ENCODE data around the gene PLCH2.
A peak's percentile ranks its signal among the peaks of the same experiment; 100 is the strongest.

The PLCH2 gene

DNA sequence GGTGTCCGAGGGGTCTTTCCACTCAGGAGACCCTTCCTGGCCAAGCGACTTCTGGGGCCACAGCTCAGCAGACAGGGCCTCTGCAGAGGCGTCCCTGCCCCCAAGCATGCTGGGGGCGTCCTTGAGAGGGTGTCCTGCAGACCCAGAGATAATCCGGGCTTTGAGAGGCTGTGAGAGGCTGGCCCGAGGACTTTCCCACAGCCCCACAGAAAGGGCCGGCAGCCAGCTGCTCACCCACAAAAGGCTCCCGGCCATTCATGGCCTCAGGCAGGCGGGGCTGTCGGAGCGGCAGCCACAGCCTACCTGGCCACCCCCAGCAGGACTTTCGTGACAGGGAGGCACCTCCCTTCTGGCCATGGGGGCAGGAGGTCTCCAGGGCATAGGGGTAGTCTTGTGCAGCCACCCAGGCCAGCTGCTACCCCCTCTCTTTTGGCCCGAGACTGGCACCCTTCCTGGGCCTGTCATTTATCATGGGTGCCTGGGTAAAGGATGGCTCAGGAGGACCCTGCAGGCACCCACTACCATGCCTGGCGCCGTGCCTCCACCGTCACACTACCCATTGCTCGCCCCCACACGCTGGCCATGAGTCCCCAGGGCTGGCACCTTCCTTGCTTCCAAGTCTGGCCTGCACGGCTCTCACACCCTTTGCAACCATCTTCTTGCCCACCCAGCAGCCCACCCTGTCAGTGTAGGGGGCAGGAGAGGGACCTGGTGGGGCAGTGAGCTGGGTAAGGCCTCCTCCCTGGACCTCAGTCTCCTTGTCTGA lies 69.0 kb downstream of the PLCH2 start:
- no peaks in the 10 kb centered on the region for H3K9me2 ChIP-seq (replicated peaks; ENCODE audit: control insufficient read depth, low read length)
- no peaks in the 10 kb centered on the region for H4K20me1 ChIP-seq (ENCODE audit: control insufficient read depth, insufficient read depth, low read depth, low read length)
- no peak overlapping the region for H3K27ac ChIP-seq (ENCODE audit: low read depth, low read length)
- H3K9me3 ChIP-seq (ENCODE audit: control insufficient read depth, insufficient read depth, low read length) = no peaks in the 10 kb centered on the region
- TF ChIP-seq, protein P1, sequence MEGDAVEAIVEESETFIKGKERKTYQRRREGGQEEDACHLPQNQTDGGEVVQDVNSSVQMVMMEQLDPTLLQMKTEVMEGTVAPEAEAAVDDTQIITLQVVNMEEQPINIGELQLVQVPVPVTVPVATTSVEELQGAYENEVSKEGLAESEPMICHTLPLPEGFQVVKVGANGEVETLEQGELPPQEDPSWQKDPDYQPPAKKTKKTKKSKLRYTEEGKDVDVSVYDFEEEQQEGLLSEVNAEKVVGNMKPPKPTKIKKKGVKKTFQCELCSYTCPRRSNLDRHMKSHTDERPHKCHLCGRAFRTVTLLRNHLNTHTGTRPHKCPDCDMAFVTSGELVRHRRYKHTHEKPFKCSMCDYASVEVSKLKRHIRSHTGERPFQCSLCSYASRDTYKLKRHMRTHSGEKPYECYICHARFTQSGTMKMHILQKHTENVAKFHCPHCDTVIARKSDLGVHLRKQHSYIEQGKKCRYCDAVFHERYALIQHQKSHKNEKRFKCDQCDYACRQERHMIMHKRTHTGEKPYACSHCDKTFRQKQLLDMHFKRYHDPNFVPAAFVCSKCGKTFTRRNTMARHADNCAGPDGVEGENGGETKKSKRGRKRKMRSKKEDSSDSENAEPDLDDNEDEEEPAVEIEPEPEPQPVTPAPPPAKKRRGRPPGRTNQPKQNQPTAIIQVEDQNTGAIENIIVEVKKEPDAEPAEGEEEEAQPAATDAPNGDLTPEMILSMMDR (IDR thresholded peaks at IDR 0.05; ENCODE audit: low read depth, low read length, poor library complexity, severe bottlenecking) = no peak
- no peak for TF ChIP-seq EZH2phosphoT487 (IDR thresholded peaks at IDR 0.05; ENCODE audit: borderline replicate concordance, low read length)
- peaks cover 6% of the 10 kb centered on the region; the same call in 1 of the 2 replicates for H3K79me2 ChIP-seq (ENCODE audit: control insufficient read depth, low read length)
- H3K27me3 ChIP-seq (ENCODE audit: control insufficient read depth, low read length) = peaks cover 22% of the 10 kb centered on the region
- H3K4me1 ChIP-seq (ENCODE audit: control insufficient read depth, low read length) = peaks cover 41% of the 10 kb centered on the region
- peaks cover 21% of the 10 kb centered on the region for H3F3A ChIP-seq (ENCODE audit: control insufficient read depth, insufficient read depth)
- no peaks in the 10 kb centered on the region for H3K36me3 ChIP-seq (ENCODE audit: control insufficient read depth, low read length)
- no peak overlapping the region for H3K4me2 ChIP-seq (ENCODE audit: low read length)
- H3K4me3 ChIP-seq (ENCODE audit: low read length) = no peak overlapping the region; the same call in 1 of the 2 replicates

DNA sequence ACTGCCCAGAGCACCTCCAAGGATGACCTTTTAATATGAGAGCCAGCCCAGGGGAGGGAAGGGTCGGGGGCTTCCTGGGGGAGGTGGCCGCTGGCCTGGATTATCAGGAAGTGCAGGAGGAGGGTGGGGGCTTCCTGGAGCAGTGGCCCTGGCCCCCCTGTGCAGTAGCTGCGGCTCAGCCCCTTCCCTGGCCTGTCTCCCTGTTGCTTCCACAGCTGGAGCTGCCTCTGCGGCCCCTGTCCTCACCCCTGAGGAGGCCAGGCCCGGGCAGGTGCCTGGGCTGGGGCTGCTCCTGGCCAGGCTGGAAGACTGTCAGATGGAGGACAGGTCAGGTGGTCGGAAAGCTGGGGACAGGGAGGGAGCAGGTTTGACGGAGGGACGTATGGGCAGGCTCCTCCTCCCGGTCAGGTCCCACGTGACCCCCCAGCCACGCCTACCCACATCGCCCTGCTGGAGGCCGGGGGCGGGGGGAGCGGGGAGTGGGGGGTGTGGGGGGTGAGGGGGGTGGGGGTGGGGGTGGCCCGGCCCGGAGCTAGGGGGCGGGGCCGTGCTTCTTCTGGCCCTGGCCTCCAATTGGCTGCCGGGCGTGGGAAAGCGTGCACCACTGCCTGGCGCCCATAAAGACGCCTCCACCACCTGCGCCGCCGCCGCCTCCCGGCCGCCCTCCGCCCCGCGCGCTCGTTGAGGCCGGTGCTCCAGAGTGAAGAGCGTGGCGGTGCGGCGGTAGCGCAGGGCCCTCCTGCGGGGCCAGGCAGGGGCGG lies 69.8 kb downstream of the PLCH2 start:
- no peaks in the 10 kb centered on the region for H3K9me3 ChIP-seq (ENCODE audit: control insufficient read depth, insufficient read depth, low read length)
- peaks cover 47% of the 10 kb centered on the region for H3K4me1 ChIP-seq (ENCODE audit: control insufficient read depth, low read length)
- H3K4me2 ChIP-seq (ENCODE audit: low read length) = peak overlapping the region; percentile 100
- H4K20me1 ChIP-seq (ENCODE audit: control insufficient read depth, insufficient read depth, low read depth, low read length) = no peaks in the 10 kb centered on the region
- peaks cover 6% of the 10 kb centered on the region; the same call in 1 of the 2 replicates for H3K79me2 ChIP-seq (ENCODE audit: control insufficient read depth, low read length)
- TF ChIP-seq, protein P1 (IDR thresholded peaks at IDR 0.05; ENCODE audit: low read depth, low read length, poor library complexity, severe bottlenecking) = no peak
- TF ChIP-seq EZH2phosphoT487 (IDR thresholded peaks at IDR 0.05; ENCODE audit: borderline replicate concordance, low read length) = no peak
- H3K27me3 ChIP-seq (ENCODE audit: control insufficient read depth, low read length) = peaks cover 15% of the 10 kb centered on the region
- no peaks in the 10 kb centered on the region for H3K36me3 ChIP-seq (ENCODE audit: control insufficient read depth, low read length)
- peak overlapping the region; percentile 98 for H3K27ac ChIP-seq (ENCODE audit: low read depth, low read length)
- H3K4me3 ChIP-seq (ENCODE audit: low read length) = peak overlapping the region; percentile 87
- no peaks in the 10 kb centered on the region for H3K9me2 ChIP-seq (replicated peaks; ENCODE audit: control insufficient read depth, low read length)
- peaks cover 21% of the 10 kb centered on the region for H3F3A ChIP-seq (ENCODE audit: control insufficient read depth, insufficient read depth)

DNA sequence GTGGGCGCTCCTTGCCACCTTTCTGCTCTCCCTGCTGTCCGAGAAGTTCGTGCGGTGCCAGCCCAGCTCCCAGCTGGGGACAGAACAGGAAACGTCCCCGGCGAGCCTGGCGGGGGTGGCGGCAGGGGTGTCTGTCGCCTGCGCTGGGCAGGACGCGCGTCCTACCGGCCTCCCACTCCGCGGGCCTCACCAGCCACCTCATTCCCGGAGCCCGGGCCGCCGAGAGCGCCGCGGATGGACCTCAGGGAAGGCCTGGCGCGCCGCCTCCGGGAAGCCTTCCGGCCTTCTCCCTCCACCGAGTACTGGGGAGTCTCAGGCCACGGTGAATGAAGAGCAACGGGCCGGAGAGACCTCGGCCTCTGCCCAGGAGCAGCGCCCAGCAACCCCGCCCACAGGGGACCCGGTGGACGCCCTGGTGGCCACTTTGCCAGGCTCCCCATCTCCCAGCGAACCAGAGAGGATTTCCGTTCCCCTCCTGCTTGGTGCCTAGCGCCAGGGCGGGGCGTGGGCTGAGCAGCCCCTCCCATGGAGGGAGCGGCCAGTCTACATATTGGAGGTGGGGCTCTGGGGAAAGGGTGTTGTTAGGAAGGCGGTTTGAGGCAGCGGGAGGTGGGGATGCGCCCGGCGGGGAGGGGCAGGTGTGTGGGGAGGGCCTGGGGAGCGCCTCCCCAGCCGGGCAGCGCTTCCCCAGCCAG lies 70.6 kb downstream of the PLCH2 start:
- peaks cover 8% of the 10 kb centered on the region for H3K27me3 ChIP-seq (ENCODE audit: control insufficient read depth, low read length)
- H3K4me1 ChIP-seq (ENCODE audit: control insufficient read depth, low read length) = peaks cover 47% of the 10 kb centered on the region
- no peaks in the 10 kb centered on the region for H3K36me3 ChIP-seq (ENCODE audit: control insufficient read depth, low read length)
- no peaks in the 10 kb centered on the region for H3K9me2 ChIP-seq (replicated peaks; ENCODE audit: control insufficient read depth, low read length)
- H4K20me1 ChIP-seq (ENCODE audit: control insufficient read depth, insufficient read depth, low read depth, low read length) = no peaks in the 10 kb centered on the region
- H3K27ac ChIP-seq (ENCODE audit: low read depth, low read length) = peak overlapping the region; percentile 98
- TF ChIP-seq, protein P1 (IDR thresholded peaks at IDR 0.05; ENCODE audit: low read depth, low read length, poor library complexity, severe bottlenecking) = no peak
- TF ChIP-seq EZH2phosphoT487 (IDR thresholded peaks at IDR 0.05; ENCODE audit: borderline replicate concordance, low read length) = no peak
- H3K4me2 ChIP-seq (ENCODE audit: low read length) = peak overlapping the region; percentile 100
- peaks cover 6% of the 10 kb centered on the region; the same call in 1 of the 2 replicates for H3K79me2 ChIP-seq (ENCODE audit: control insufficient read depth, low read length)
- peak overlapping the region; percentile 87 for H3K4me3 ChIP-seq (ENCODE audit: low read length)
- no peaks in the 10 kb centered on the region for H3K9me3 ChIP-seq (ENCODE audit: control insufficient read depth, insufficient read depth, low read length)
- peaks cover 21% of the 10 kb centered on the region for H3F3A ChIP-seq (ENCODE audit: control insufficient read depth, insufficient read depth)

Data from DOHH2 (cell line).